ENCODE data around the gene LYPD6B. TPM values are rescaled to one million over a fixed set of nuclear protein-coding genes. Genes with fewer than 3 reads are reported as not detected.

The LYPD6B gene
- total RNA-seq, 1 experiment from 2014 or later: 0.37 TPM

DNA sequence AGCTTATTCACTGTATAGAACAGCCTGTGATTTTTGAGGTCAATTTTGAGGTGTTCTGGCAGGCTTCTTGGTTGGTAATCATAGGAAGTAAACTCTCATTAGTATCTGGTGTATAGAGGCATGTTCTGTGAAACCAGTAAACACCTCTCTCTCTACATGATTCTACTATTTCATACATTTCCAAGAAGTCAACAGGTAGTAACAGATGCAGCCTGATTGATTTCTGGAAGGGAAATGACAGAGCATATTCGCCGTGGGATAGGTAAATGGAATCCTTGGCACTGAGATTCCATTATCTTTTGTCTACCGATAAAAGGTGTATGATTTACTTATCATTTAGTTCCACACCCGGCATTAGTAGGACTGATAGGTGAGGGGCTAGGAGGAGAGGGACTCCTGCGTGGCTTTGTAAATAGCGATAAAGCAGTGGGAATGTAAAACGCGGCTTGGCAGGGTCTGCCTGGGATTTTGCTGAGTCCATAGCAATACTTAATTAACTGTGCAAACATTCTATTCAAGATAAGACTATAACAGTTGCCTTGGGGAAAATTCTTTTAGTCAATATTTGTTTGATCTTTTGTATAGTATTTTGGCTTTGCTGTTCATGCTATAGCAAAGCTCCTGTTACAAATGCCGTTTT lies 32.3 kb downstream of the LYPD6B start:
- H3K27ac Mint-ChIP-seq (ENCODE audit: low read depth, unreplicated experiment): no peak overlapping the region
- no peaks in the 10 kb centered on the region for H3K36me3 Mint-ChIP-seq (ENCODE audit: insufficient read depth, unreplicated experiment)

DNA sequence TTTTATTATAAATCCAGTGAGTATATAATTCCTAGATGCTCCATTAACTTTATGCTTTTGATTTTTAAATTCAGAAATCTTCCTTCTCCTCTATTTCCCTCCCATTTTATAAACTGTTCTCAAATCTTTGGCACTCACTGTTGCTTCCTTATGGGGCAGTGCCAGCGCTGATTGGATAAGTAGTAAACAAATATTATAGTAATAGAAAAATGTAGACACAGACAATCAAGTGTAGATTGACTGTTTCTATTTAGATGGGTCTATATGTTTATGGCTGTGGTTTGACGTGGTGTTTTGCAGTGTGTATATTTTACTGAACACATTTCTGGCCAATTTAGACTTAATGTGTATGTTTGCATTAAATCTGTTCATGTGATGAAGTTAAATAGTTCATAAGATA lies 36.6 kb downstream of the LYPD6B start:
- intact Hi-C loops (cut with micrococcal nuclease): no loop called here
- H3K4me1 Mint-ChIP-seq (ENCODE audit: insufficient read depth, unreplicated experiment): no peaks in the 10 kb centered on the region
- H3K9me3 Mint-ChIP-seq (ENCODE audit: unreplicated experiment): no peaks in the 10 kb centered on the region
- H3K27me3 Mint-ChIP-seq (ENCODE audit: insufficient read depth, unreplicated experiment): no peaks in the 10 kb centered on the region
- CTCF ChIA-PET: interaction anchor here (0.6 to 0.9 kb wide), 2 partner anchors 58 to 83 kb away, joined by 3 read pairs; no protein-coding TSS in a partner anchor
- POLR2A ChIA-PET: no interaction called here
- H3K4me3 Mint-ChIP-seq (ENCODE audit: unreplicated experiment): no peak overlapping the region
- no peaks in the 10 kb centered on the region for H3K36me3 Mint-ChIP-seq (ENCODE audit: insufficient read depth, unreplicated experiment)
- no peak for DNase-seq (ENCODE audit: unreplicated experiment)
- TF ChIP-seq, protein P1, sequence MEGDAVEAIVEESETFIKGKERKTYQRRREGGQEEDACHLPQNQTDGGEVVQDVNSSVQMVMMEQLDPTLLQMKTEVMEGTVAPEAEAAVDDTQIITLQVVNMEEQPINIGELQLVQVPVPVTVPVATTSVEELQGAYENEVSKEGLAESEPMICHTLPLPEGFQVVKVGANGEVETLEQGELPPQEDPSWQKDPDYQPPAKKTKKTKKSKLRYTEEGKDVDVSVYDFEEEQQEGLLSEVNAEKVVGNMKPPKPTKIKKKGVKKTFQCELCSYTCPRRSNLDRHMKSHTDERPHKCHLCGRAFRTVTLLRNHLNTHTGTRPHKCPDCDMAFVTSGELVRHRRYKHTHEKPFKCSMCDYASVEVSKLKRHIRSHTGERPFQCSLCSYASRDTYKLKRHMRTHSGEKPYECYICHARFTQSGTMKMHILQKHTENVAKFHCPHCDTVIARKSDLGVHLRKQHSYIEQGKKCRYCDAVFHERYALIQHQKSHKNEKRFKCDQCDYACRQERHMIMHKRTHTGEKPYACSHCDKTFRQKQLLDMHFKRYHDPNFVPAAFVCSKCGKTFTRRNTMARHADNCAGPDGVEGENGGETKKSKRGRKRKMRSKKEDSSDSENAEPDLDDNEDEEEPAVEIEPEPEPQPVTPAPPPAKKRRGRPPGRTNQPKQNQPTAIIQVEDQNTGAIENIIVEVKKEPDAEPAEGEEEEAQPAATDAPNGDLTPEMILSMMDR (IDR thresholded peaks at IDR 0.05; ENCODE audit: unreplicated experiment): no peak
- H3K27ac Mint-ChIP-seq (ENCODE audit: low read depth, unreplicated experiment): no peak overlapping the region
- no TSS peak for BruUV-seq (replicated peaks)

More for the DNA sequence above, 32.3 kb downstream of the LYPD6B start:
- intact Hi-C loops (cut with micrococcal nuclease): no loop called here
- BruUV-seq (replicated peaks): no TSS peak
- CTCF ChIA-PET: no interaction called here
- no peak overlapping the region for H3K4me3 Mint-ChIP-seq (ENCODE audit: unreplicated experiment)
- H3K4me1 Mint-ChIP-seq (ENCODE audit: insufficient read depth, unreplicated experiment): peaks cover 13% of the 10 kb centered on the region
- H3K9me3 Mint-ChIP-seq (ENCODE audit: unreplicated experiment): no peaks in the 10 kb centered on the region
- H3K27me3 Mint-ChIP-seq (ENCODE audit: insufficient read depth, unreplicated experiment): no peaks in the 10 kb centered on the region
- no peak for DNase-seq (ENCODE audit: unreplicated experiment)
- TF ChIP-seq, protein P1 (IDR thresholded peaks at IDR 0.05; ENCODE audit: unreplicated experiment): no peak
- POLR2A ChIA-PET: no interaction called here

DNA sequence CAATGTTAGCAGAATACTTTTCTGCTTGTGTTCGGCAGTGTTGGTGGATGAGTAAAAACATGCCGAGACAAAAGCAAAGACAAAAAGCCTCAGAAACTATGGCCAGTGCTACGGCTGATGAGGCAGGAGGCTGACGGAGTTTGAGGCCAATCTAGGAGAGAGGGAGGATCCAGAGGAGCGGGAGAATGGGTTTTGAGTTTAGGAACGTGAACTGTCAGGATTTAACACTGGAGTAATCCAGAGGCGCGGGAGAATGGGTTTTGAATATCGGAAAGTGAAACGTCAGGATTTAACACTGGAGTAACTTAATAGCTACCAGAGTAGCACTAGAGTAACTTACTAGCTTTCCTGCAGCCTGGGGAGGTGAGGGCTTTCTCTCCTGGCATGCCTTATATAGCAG lies 37.4 kb downstream of the LYPD6B start:
- POLR2A ChIA-PET: no interaction called here
- H3K27ac Mint-ChIP-seq (ENCODE audit: low read depth, unreplicated experiment): no peak overlapping the region
- H3K4me3 Mint-ChIP-seq (ENCODE audit: unreplicated experiment): no peak overlapping the region

DNA sequence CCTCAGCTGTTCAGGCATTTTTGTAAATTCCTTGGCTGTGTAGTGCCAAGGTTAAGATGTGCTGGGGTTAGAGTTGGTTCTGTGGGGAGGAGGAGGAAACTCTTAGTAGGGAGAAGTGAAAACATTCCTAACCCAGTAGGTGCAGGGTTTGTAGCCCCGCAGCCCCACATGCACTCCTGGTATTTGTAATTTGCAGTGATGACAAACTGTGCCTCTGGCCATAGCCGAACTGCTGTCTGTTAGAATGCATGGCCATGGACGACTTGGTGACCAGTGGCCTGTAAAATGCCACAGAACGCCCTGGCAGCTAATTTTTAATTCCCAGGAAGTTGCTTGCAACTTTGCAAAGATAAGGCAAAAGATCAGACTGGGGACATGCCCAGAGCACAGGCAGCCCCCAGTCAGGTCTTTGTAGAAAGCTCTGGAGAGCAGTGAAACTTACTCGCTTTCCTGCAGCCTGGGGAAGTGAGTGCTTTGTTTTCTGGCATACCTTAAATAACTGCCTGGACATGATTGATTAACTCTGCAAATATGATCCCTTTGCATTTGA lies 38.4 kb downstream of the LYPD6B start:
- Mint-ChIP-seq H3K27ac (ENCODE audit: low read depth, unreplicated experiment) (no peak overlapping the region), H3K36me3 (ENCODE audit: insufficient read depth, unreplicated experiment) (no peaks in the 10 kb centered on the region), H3K4me1 (ENCODE audit: insufficient read depth, unreplicated experiment) (no peaks in the 10 kb centered on the region), H3K4me3 (ENCODE audit: unreplicated experiment) (no peak overlapping the region), H3K27me3 (ENCODE audit: insufficient read depth, unreplicated experiment) (no peaks in the 10 kb centered on the region), H3K9me3 (ENCODE audit: unreplicated experiment) (no peaks in the 10 kb centered on the region)
- TF ChIP-seq, protein P1 (IDR thresholded peaks at IDR 0.05; ENCODE audit: unreplicated experiment): no peak
- no peak for DNase-seq (ENCODE audit: unreplicated experiment)
- ChIA-PET CTCF (no interaction called here), POLR2A (interaction anchor here (0.6 kb wide), 1 partner anchor 37 kb away, joined by 3 read pairs; no protein-coding TSS in a partner anchor)
- intact Hi-C loops (cut with micrococcal nuclease): no loop called here
- no TSS peak for BruUV-seq (replicated peaks)

More for the DNA sequence above, 37.4 kb downstream of the LYPD6B start:
- Mint-ChIP-seq H3K27me3 (ENCODE audit: insufficient read depth, unreplicated experiment) (no peaks in the 10 kb centered on the region), H3K4me1 (ENCODE audit: insufficient read depth, unreplicated experiment) (no peaks in the 10 kb centered on the region), H3K9me3 (ENCODE audit: unreplicated experiment) (no peaks in the 10 kb centered on the region), H3K36me3 (ENCODE audit: insufficient read depth, unreplicated experiment) (no peaks in the 10 kb centered on the region)
- DNase-seq (ENCODE audit: unreplicated experiment): no peak
- TF ChIP-seq, protein P1 (IDR thresholded peaks at IDR 0.05; ENCODE audit: unreplicated experiment): no peak
- BruUV-seq (replicated peaks): no TSS peak
- intact Hi-C loops (cut with micrococcal nuclease): no loop called here
- CTCF ChIA-PET: no interaction called here

All from MCF 10A (cell line).